Astrocyte (in vitro differentiated cells and primary cell): ENCODE data around the gene CHCHD5. TPM values are rescaled to one million over a fixed set of nuclear protein-coding genes. Genes with fewer than 3 reads are reported as not detected.

ENCODE experiments used
- DNase-seq: peaks from one replicate; pipeline ENCODE4 v3.0.0-alpha.2; 2010; ENCODE audit warnings: low read depth
- FAIRE-seq: peaks from 2 replicates; lab custom pipeline; 2011; peaks lifted over from hg19 to GRCh38; lab: Jason Lieb, UNC
- H2AFZ ChIP-seq: 2 replicates; pipeline ENCODE4 v1.6.0; 2012; ENCODE audit warnings: low read depth, low read length, inconsistent platforms
- H3K27ac ChIP-seq: 2 replicates; pipeline ENCODE4 v1.5.1; 2011; ENCODE audit warnings: low read depth, low read length, inconsistent platforms
- H3K27me3 ChIP-seq: 2 replicates; pipeline ENCODE4 v1.6.0; 2011; ENCODE audit warnings: low read length, inconsistent platforms; ENCODE audit not compliant: insufficient read depth
- H3K36me3 ChIP-seq: 2 replicates; pipeline ENCODE4 v1.5.1; 2011; ENCODE audit warnings: low read length, inconsistent platforms; ENCODE audit not compliant: insufficient read depth
- H3K4me1 ChIP-seq: 2 replicates; pipeline ENCODE4 v1.5.1; 2011; ENCODE audit warnings: low read length, inconsistent platforms; ENCODE audit not compliant: insufficient read depth
- H3K4me2 ChIP-seq: 2 replicates; pipeline ENCODE4 v1.6.0; 2012; ENCODE audit warnings: low read length, inconsistent platforms
- H3K4me3 ChIP-seq: 2 replicates; pipeline ENCODE4 v1.5.1; 2011; ENCODE audit warnings: low read depth, mild to moderate bottlenecking, low read length, inconsistent platforms; ENCODE audit not compliant: insufficient read depth
- H3K79me2 ChIP-seq: 2 replicates; pipeline ENCODE4 v1.6.0; 2012; ENCODE audit warnings: mild to moderate bottlenecking, low read length, inconsistent platforms; ENCODE audit not compliant: insufficient read depth
- H3K9ac ChIP-seq: 2 replicates; pipeline ENCODE4 v1.6.0; 2012; ENCODE audit warnings: mild to moderate bottlenecking, low read length, inconsistent platforms
- H3K9me3 ChIP-seq: 2 replicates; pipeline ENCODE4 v1.5.1; 2012; ENCODE audit warnings: low read depth, mild to moderate bottlenecking, low read length, inconsistent platforms; ENCODE audit not compliant: insufficient read depth
- H4K20me1 ChIP-seq: 2 replicates; pipeline ENCODE4 v1.6.0; 2012; ENCODE audit warnings: low read length, inconsistent platforms; ENCODE audit not compliant: insufficient read depth
- H3K27ac Mint-ChIP-seq: one replicate; pipeline ENCODE4 v1.8.0; 2021; ENCODE audit warnings: mild to moderate bottlenecking, mixed read lengths; ENCODE audit not compliant: unreplicated experiment
- H3K27me3 Mint-ChIP-seq: one replicate; pipeline ENCODE4 v1.8.0; 2021; ENCODE audit warnings: low read depth, mixed read lengths; ENCODE audit not compliant: unreplicated experiment
- H3K36me3 Mint-ChIP-seq: one replicate; pipeline ENCODE4 v1.8.0; 2021; ENCODE audit warnings: low read depth, mixed read lengths; ENCODE audit not compliant: unreplicated experiment
- H3K4me1 Mint-ChIP-seq: one replicate; pipeline ENCODE4 v1.8.0; 2021; ENCODE audit warnings: low read depth, mixed read lengths; ENCODE audit not compliant: unreplicated experiment
- H3K4me3 Mint-ChIP-seq: one replicate; pipeline ENCODE4 v1.8.0; 2021; ENCODE audit warnings: mild to moderate bottlenecking, moderate library complexity, mixed read lengths; ENCODE audit not compliant: unreplicated experiment
- H3K9me3 Mint-ChIP-seq: one replicate; pipeline ENCODE4 v1.8.0; 2021; ENCODE audit warnings: mild to moderate bottlenecking, mixed read lengths; ENCODE audit not compliant: unreplicated experiment
- EZH2 ChIP-seq: IDR thresholded peaks from 2 replicates; pipeline ENCODE4 v1.6.1; 2012; ENCODE audit warnings: mild to moderate bottlenecking, low read length, inconsistent platforms; ENCODE audit not compliant: insufficient read depth
- total RNA-seq: library from RNA; stranded (reverse); gene quantifications from 2 replicates; pipeline ENCODE4 v1.2.1, GENCODE V29; 2021
- TF ChIP-seq, protein P1 (sequence below): IDR thresholded peaks from 2 replicates; pipeline ENCODE4 v1.5.1; 2011; ENCODE audit warnings: low read depth, mild to moderate bottlenecking, inconsistent platforms, low read length, moderate library complexity; ENCODE audit not compliant: insufficient read depth

The CHCHD5 gene
- total RNA-seq, 1 donor from 2014 or later: 17.9 TPM

DNA sequence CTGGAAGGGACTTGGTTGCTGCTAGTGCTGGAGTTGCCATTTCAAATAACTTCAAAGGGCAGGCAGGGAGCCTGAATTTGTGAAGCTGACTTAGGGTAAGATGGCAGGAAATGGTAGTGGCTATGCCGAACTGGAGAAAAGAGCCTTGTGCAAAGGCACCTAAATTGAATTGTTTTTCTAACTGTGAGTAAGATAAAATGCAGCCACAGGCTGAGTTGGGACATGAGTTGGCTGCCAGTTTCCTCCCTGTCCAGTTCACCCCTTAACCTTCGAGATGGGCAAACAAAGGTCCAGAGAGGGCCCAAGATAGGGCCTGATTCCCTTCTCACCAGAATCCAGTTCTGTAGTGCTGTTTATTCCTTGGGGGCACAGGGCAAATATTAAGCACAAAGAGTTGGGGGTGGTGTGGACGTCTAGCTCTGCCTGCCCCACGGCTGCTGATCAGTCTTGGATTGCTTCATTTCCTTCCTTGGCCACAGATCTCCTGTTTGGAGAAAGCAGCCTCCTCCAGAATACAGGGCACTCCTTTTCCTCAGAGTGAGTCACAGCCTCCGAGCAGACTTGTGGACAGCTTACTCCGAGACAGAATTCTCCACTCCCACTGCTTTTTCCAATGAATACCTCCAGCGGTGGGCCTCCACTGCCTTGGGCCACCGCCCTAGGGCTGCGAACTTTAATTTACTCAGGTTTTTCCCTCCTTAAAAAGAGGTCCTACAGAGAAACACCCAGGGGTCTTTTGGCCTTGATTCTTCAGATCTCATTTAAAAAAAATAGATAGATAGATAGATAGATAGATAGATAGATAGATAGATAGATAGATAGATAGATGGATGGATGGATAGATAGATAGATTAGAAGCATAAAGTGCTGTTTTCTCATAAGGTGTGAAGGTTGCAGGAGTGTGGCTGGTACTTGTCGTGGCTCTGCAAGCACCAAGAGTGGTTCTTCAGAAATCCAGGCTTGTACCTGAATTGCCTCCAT lies 42.9 kb downstream of the CHCHD5 start:
- Histone ChIP-seq H3K4me1 (peaks cover 77% of the 10 kb centered on the region), H2AFZ (peak overlapping the region; percentile 26), H3K36me3 (no peaks in the 10 kb centered on the region), H3K4me3 (peak overlapping the region; percentile 47), H3K4me2 (peak overlapping the region; percentile 86), H3K79me2 (no peaks in the 10 kb centered on the region), H3K9me3 (no peaks in the 10 kb centered on the region), H3K9ac (peak overlapping the region; percentile 53), H3K27me3 (no peaks in the 10 kb centered on the region), H4K20me1 (no peaks in the 10 kb centered on the region), H3K27ac (peak overlapping the region; percentile 90)
- TF ChIP-seq EZH2: no peak
- TF ChIP-seq, protein P1, sequence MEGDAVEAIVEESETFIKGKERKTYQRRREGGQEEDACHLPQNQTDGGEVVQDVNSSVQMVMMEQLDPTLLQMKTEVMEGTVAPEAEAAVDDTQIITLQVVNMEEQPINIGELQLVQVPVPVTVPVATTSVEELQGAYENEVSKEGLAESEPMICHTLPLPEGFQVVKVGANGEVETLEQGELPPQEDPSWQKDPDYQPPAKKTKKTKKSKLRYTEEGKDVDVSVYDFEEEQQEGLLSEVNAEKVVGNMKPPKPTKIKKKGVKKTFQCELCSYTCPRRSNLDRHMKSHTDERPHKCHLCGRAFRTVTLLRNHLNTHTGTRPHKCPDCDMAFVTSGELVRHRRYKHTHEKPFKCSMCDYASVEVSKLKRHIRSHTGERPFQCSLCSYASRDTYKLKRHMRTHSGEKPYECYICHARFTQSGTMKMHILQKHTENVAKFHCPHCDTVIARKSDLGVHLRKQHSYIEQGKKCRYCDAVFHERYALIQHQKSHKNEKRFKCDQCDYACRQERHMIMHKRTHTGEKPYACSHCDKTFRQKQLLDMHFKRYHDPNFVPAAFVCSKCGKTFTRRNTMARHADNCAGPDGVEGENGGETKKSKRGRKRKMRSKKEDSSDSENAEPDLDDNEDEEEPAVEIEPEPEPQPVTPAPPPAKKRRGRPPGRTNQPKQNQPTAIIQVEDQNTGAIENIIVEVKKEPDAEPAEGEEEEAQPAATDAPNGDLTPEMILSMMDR: no peak
- H3K9me3 Mint-ChIP-seq: no peaks in the 10 kb centered on the region
- H3K27ac Mint-ChIP-seq: peak overlapping the region; percentile 94
- no peak overlapping the region for H3K4me3 Mint-ChIP-seq
- H3K36me3 Mint-ChIP-seq: no peaks in the 10 kb centered on the region
- H3K27me3 Mint-ChIP-seq: no peaks in the 10 kb centered on the region
- DNase-seq (peak; percentile 96), FAIRE-seq (no peak)
- H3K4me1 Mint-ChIP-seq: peaks cover 59% of the 10 kb centered on the region

DNA sequence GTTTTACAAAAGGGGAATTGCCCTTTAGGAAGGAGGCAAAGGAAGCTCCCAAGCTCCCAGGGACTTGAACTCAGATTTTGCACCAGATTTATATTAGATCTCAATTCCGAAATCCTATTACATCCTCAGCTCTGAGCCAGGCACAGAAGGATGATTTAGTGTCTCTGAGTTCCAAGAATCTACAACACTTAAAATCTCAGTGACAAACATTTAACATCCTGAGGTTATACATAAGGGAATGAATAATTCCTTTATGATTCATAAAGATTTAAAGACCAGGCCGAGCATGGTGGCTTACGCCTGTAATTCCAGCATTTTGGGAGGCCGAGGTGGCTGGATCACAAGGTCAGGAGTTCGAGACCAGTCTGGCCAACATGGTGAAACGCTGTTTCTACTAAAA lies 44.8 kb downstream of the CHCHD5 start:
- Mint-ChIP-seq H3K4me1 (peaks cover 61% of the 10 kb centered on the region), H3K4me3 (no peak overlapping the region), H3K27ac (peak overlapping the region; percentile 30), H3K27me3 (no peaks in the 10 kb centered on the region), H3K9me3 (peaks cover 3% of the 10 kb centered on the region), H3K36me3 (no peaks in the 10 kb centered on the region)
- Histone ChIP-seq H3K36me3 (no peaks in the 10 kb centered on the region), H3K27ac (no peak overlapping the region), H3K9me3 (no peaks in the 10 kb centered on the region), H3K4me3 (no peak overlapping the region), H3K79me2 (no peaks in the 10 kb centered on the region), H3K27me3 (no peaks in the 10 kb centered on the region), H3K4me2 (no peak overlapping the region), H2AFZ (no peak overlapping the region), H3K9ac (no peak overlapping the region), H3K4me1 (peaks cover 67% of the 10 kb centered on the region), H4K20me1 (no peaks in the 10 kb centered on the region)
- DNase-seq: no peak
- TF ChIP-seq, protein P1: no peak
- no peak for TF ChIP-seq EZH2
- FAIRE-seq: no peak
